OCI-LY3 (cell line): ENCODE data around the gene ATN1.

Source experiments
- EZH2phosphoT487 ChIP-seq: fragments of 200-600 bp; shearing (Covaris generic); IDR thresholded peaks from 2 replicates; pipeline ENCODE4 v1.6.1; 2018; ENCODE audit warnings: antibody characterized with exemption, mixed run types, low read depth
- TF ChIP-seq, protein P1 (sequence below): fragments of 200-600, 300-600 bp; sonication (generic); IDR thresholded peaks from 2 replicates; pipeline ENCODE4 v1.5.1; 2014; ENCODE audit warnings: antibody characterized with exemption, low read length, low read depth

DNA sequence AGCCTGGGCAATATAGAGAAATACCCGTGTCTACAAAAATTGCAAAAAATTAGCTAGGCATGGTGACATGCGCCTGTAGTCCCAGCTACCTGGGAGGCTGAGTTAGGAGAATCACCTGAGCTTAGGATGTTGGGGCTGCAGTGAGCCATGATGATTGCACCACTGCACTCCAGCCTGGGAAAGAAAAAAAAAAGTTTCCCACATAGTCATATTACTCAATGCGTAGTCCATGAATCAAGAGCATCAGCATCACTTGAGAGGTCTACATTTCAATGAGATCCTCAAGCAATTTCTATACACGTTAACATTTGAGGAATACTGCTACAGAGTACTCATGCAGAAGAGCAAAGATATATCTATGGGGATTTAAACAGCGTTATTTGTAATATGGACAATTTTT is 28.3 kb upstream of the ATN1 start:
- TF ChIP-seq, protein P1, sequence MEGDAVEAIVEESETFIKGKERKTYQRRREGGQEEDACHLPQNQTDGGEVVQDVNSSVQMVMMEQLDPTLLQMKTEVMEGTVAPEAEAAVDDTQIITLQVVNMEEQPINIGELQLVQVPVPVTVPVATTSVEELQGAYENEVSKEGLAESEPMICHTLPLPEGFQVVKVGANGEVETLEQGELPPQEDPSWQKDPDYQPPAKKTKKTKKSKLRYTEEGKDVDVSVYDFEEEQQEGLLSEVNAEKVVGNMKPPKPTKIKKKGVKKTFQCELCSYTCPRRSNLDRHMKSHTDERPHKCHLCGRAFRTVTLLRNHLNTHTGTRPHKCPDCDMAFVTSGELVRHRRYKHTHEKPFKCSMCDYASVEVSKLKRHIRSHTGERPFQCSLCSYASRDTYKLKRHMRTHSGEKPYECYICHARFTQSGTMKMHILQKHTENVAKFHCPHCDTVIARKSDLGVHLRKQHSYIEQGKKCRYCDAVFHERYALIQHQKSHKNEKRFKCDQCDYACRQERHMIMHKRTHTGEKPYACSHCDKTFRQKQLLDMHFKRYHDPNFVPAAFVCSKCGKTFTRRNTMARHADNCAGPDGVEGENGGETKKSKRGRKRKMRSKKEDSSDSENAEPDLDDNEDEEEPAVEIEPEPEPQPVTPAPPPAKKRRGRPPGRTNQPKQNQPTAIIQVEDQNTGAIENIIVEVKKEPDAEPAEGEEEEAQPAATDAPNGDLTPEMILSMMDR = no peak
- no peak for TF ChIP-seq EZH2phosphoT487
